Mucosa of rectum (tissue), 2 donors: Measurements from ENCODE around the gene CRAT.

Experiments used
- H3K27ac ChIP-seq, 2 donors: one replicate each; pipeline ENCODE4 v1.7.0; 2013; ENCODE audit warnings: inconsistent platforms in 2 of 2, low read depth in 2 of 2, low read length in 2 of 2
- H3K27me3 ChIP-seq, 2 donors: one replicate each; pipeline ENCODE4 v1.7.0; 2013; ENCODE audit warnings: low read length in 2 of 2; ENCODE audit not compliant: control insufficient read depth in 2 of 2, insufficient read depth in 2 of 2
- H3K36me3 ChIP-seq, 2 donors: one replicate each; pipeline ENCODE4 v1.7.0; 2013; ENCODE audit warnings: low read length in 2 of 2; ENCODE audit not compliant: control insufficient read depth in 2 of 2, insufficient read depth in 2 of 2
- H3K4me1 ChIP-seq, 2 donors: one replicate each; pipeline ENCODE4 v1.7.0; 2013; ENCODE audit warnings: low read length in 2 of 2, mild to moderate bottlenecking in 1 of 2; ENCODE audit not compliant: control insufficient read depth in 2 of 2, insufficient read depth in 2 of 2
- H3K4me3 ChIP-seq, 2 donors: one replicate each; pipeline ENCODE4 v1.7.0; 2013; ENCODE audit warnings: low read length in 2 of 2
- H3K9ac ChIP-seq, 2 donors: one replicate each; pipeline ENCODE4 v1.7.0; 2013; ENCODE audit warnings: low read length in 2 of 2, low read depth in 1 of 2, mild to moderate bottlenecking in 1 of 2
- H3K9me3 ChIP-seq, 2 donors: one replicate each; pipeline ENCODE4 v1.7.0; 2013; ENCODE audit warnings: low read length in 2 of 2; ENCODE audit not compliant: control insufficient read depth in 2 of 2
- donor health status: healthy.
- donor health status: Normal muscosa, but diverticular disease.

The CRAT gene

DNA sequence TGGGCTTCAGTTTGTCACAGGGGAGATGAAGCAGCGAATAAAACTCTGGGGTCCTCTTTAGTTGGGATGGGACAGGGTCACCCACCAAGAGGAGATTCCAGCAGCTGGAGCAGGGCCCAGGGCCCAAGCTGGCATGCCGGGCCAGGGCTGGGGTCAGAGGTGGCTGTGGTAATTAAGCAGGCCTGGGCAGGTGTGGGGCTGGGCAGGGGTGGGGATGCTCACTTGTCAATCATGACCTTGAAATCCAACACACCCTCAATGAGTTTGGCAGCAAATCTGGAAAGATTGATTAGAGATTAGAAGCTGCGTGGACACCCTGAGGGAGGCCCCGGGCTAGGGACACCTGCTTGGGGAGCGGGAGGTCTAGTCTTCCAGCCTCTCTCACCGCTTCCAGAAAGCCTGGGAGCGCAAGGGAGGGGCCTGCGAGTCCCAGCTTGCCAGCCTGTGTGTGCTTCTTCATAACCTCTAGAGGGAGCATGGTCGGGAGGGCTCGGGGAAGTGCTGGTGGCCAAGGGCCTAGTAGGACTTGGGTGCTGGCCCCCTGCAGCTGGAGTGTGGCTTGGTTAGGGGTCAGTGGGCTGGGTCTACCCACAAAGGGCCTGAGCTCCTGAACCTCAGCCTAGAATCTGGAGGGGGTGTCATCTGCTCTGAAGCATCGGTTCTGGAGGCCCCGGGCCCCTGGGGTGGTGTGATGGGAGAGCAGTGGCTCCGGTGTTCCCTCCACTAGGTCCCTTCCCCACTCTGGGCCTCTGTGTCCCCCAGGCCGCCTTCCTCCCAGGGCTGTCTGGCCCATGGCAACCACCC is 7.6 kb downstream of the CRAT start:
- peaks cover 4 to 10% of the 10 kb centered on the region in 2 donors for H3K36me3 ChIP-seq

GRCh38 chr9:129102095-129102525 is 8.5 kb downstream of the CRAT start:
- no peaks in the 10 kb centered on the region for H3K27me3 ChIP-seq
- H3K4me1 ChIP-seq = peaks cover 4 to 7% of the 10 kb centered on the region in 2 donors
- no peak overlapping the region for H3K27ac ChIP-seq
- H3K4me3 ChIP-seq = no peak overlapping the region
- peaks cover 4 to 5% of the 10 kb centered on the region in 2 donors for H3K36me3 ChIP-seq
- no peak overlapping the region for H3K9ac ChIP-seq
- H3K9me3 ChIP-seq = no peaks in the 10 kb centered on the region

More for the DNA sequence above, 7.6 kb downstream of the CRAT start:
- Histone ChIP-seq H3K9ac (no peak overlapping the region), H3K4me1 (peaks cover 4 to 7% of the 10 kb centered on the region in 2 donors), H3K9me3 (no peaks in the 10 kb centered on the region), H3K27me3 (no peaks in the 10 kb centered on the region), H3K27ac (no peak overlapping the region), H3K4me3 (no peak overlapping the region)

- peaks cover 4 to 7% of the 10 kb centered on the region in 2 donors for H3K4me1 ChIP-seq
- H3K9ac ChIP-seq = no peak overlapping the region
- no peaks in the 10 kb centered on the region for H3K9me3 ChIP-seq
- no peak overlapping the region for H3K4me3 ChIP-seq
- H3K36me3 ChIP-seq = peaks cover 5 to 8% of the 10 kb centered on the region in 2 donors
- no peak overlapping the region for H3K27ac ChIP-seq
- H3K27me3 ChIP-seq = no peaks in the 10 kb centered on the region
Measured at GRCh38 chr9:129101279-129101678, 9.3 kb downstream of the CRAT start.

GRCh38 chr9:129100383-129101169 is 10.0 kb downstream of the CRAT start:
- Histone ChIP-seq H3K4me1 (peaks cover 4 to 7% of the 10 kb centered on the region in 2 donors), H3K4me3 (no peak overlapping the region), H3K9ac (no peak overlapping the region), H3K27me3 (no peaks in the 10 kb centered on the region), H3K36me3 (peaks cover 5 to 11% of the 10 kb centered on the region in 2 donors), H3K9me3 (no peaks in the 10 kb centered on the region), H3K27ac (no peak overlapping the region)

GRCh38 chr9:129098328-129098727 is 12.3 kb downstream of the CRAT start:
- H3K27ac ChIP-seq = no peak overlapping the region
- H3K9me3 ChIP-seq = no peaks in the 10 kb centered on the region
- no peak overlapping the region for H3K9ac ChIP-seq
- no peaks in the 10 kb centered on the region for H3K27me3 ChIP-seq
- H3K4me3 ChIP-seq = no peak overlapping the region
- H3K36me3 ChIP-seq = peaks cover 12 to 14% of the 10 kb centered on the region in 2 donors
- peaks cover 4 to 7% of the 10 kb centered on the region in 2 donors for H3K4me1 ChIP-seq

GRCh38 chr9:129097671-129098306 is 12.8 kb downstream of the CRAT start:
- no peaks in the 10 kb centered on the region for H3K9me3 ChIP-seq

GRCh38 chr9:129095908-129096307 is 14.7 kb downstream of the CRAT start:
- Histone ChIP-seq H3K4me3 (no peak overlapping the region), H3K9ac (no peak overlapping the region), H3K4me1 (no peaks in the 10 kb centered on the region), H3K27ac (no peak overlapping the region), H3K9me3 (no peaks in the 10 kb centered on the region), H3K36me3 (peaks cover 12 to 14% of the 10 kb centered on the region in 2 donors), H3K27me3 (no peaks in the 10 kb centered on the region)

More at GRCh38 chr9:129097671-129098306, 12.8 kb downstream of the CRAT start:
- Histone ChIP-seq H3K27ac (no peak overlapping the region), H3K9ac (no peak overlapping the region), H3K4me1 (peaks cover 2% of the 10 kb centered on the region in 2 donors), H3K27me3 (no peaks in the 10 kb centered on the region), H3K36me3 (peaks cover 12 to 14% of the 10 kb centered on the region in 2 donors), H3K4me3 (no peak overlapping the region)

GRCh38 chr9:129095170-129095667 is 15.4 kb downstream of the CRAT start:
- Histone ChIP-seq H3K36me3 (peaks cover 12 to 17% of the 10 kb centered on the region in 2 donors), H3K27ac (no peak overlapping the region), H3K4me3 (no peak overlapping the region), H3K9me3 (no peaks in the 10 kb centered on the region), H3K27me3 (no peaks in the 10 kb centered on the region), H3K4me1 (no peaks in the 10 kb centered on the region), H3K9ac (no peak overlapping the region)

- no peaks in the 10 kb centered on the region for H3K27me3 ChIP-seq
- no peak overlapping the region for H3K9ac ChIP-seq
- peaks cover 18 to 23% of the 10 kb centered on the region in 2 donors for H3K36me3 ChIP-seq
- no peaks in the 10 kb centered on the region for H3K4me1 ChIP-seq
- no peaks in the 10 kb centered on the region for H3K9me3 ChIP-seq
- H3K4me3 ChIP-seq = no peak overlapping the region
- H3K27ac ChIP-seq = no peak overlapping the region
Measured at GRCh38 chr9:129094387-129095169, 16.0 kb downstream of the CRAT start.
